T follicular helper cell (primary cell): ENCODE results near the gene ARL2.

Experiments
- DNase-seq: peaks from one replicate; pipeline ENCODE4 v3.0.0-alpha.2; 2020; ENCODE audit warnings: low read depth

The ARL2 gene

GRCh38 chr11:65047581-65048422 is 33.8 kb downstream of the ARL2 start:
- DNase-seq = no peak

- DNase-seq = no peak
Measured at GRCh38 chr11:65051398-65051858, 37.5 kb downstream of the ARL2 start.

GRCh38 chr11:65053827-65054508 is 40.0 kb downstream of the ARL2 start:
- peak; percentile 10 for DNase-seq

- DNase-seq = no peak
Measured at GRCh38 chr11:65055538-65055937, 41.6 kb downstream of the ARL2 start.

- no peak for DNase-seq
Measured at GRCh38 chr11:65056999-65057398, 43.0 kb downstream of the ARL2 start.

GRCh38 chr11:65057526-65057925 is 43.6 kb downstream of the ARL2 start:
- no peak for DNase-seq

GRCh38 chr11:65058012-65058411 is 44.1 kb downstream of the ARL2 start:
- DNase-seq = no peak

- DNase-seq = no peak
Measured at GRCh38 chr11:65058419-65059054, 44.6 kb downstream of the ARL2 start, which contains the start of gene NAALADL1. Gene NAALADL1 (minus strand): TSS chr11:65058553. CDS start chr11:65058521, 32 bp downstream.

- no peak for DNase-seq
Measured at GRCh38 chr11:65059523-65059922, 45.6 kb downstream of the ARL2 start.

- no peak for DNase-seq
Measured at GRCh38 chr11:65059959-65060824, 46.2 kb downstream of the ARL2 start.

GRCh38 chr11:65060913-65061408 is 47.0 kb downstream of the ARL2 start:
- DNase-seq = no peak

- DNase-seq = no peak
Measured at GRCh38 chr11:65063532-65063931, 49.6 kb downstream of the ARL2 start.

GRCh38 chr11:65064847-65065240 is 50.9 kb downstream of the ARL2 start:
- no peak for DNase-seq

- DNase-seq = no peak
Measured at GRCh38 chr11:65065851-65066250, 51.9 kb downstream of the ARL2 start.

- no peak for DNase-seq
Measured at GRCh38 chr11:65066315-65066714, 52.4 kb downstream of the ARL2 start.

- DNase-seq = no peak
Measured at GRCh38 chr11:65066805-65067291, 52.9 kb downstream of the ARL2 start.

- DNase-seq = no peak
Measured at GRCh38 chr11:65067446-65067845, 53.5 kb downstream of the ARL2 start.

GRCh38 chr11:65069217-65069616 is 55.3 kb downstream of the ARL2 start:
- DNase-seq = no peak
